B cell (primary cell): ENCODE results near the gene BCL2L15. TPM values are rescaled to one million over a fixed set of nuclear protein-coding genes. Genes with fewer than 3 reads are reported as not detected.

Experiments
- ATAC-seq: fragments of 200-7000 bp; cut with Tn5 transposase; one replicate; pipeline ENCODE4 v1.10.0; 2021; ENCODE audit warnings: low read depth, mild to moderate bottlenecking, moderate number of reproducible peaks, moderate library complexity
- CTCF ChIA-PET: fragments of 350-600 bp; sonication (Branson Sonifier 250); formaldehyde crosslinking; loops from one replicate; lab custom pipeline; 2021; ENCODE audit warnings: antibody characterized with exemption, inconsistent platforms; lab: Charles Lee
- POLR2A ChIA-PET: fragments of 350-600 bp; sonication (Branson Sonifier 250); formaldehyde crosslinking; loops from one replicate; lab custom pipeline; 2021; ENCODE audit warnings: antibody characterized with exemption; lab: Charles Lee
- DNase-seq: peaks from one replicate; pipeline ENCODE4 v3.0.0; 2013
- H2AFZ ChIP-seq: 2 replicates; pipeline ENCODE4 v1.6.1; 2012; ENCODE audit warnings: mild to moderate bottlenecking, low read depth, low read length; ENCODE audit not compliant: insufficient read depth, poor library complexity, severe bottlenecking
- H3K27ac ChIP-seq, 2 donors: 1 replicate in 1 of 2; 2 replicates in 1 of 2; pipeline ENCODE4 v1.5.1; 2012 to 2013; ENCODE audit warnings: low read length in 2 of 2, mild to moderate bottlenecking in 2 of 2, moderate library complexity in 1 of 2
- H3K27me3 ChIP-seq, 4 experiments: fragments of 200-600 bp in 1 of 4; sonication (generic) in 1 of 4; replicated peaks in 1 of 4; 1 replicate in 2 of 4; 2 replicates in 2 of 4; pipeline versions ENCODE4 v1.6.1 to v1.7.0; 2013 to 2016; ENCODE audit warnings: low read length in 3 of 4, mild to moderate bottlenecking in 2 of 4, mixed read lengths in 1 of 4, moderate library complexity in 1 of 4; ENCODE audit not compliant: insufficient read depth in 4 of 4, control insufficient read depth in 3 of 4; ENCODE audit errors: control extremely low read depth in 1 of 4
- H3K36me3 ChIP-seq, 2 experiments: replicated peaks in 1 of 2; 1 replicate in 1 of 2; 2 replicates in 1 of 2; pipeline versions ENCODE4 v1.6.1 to v1.7.1; 2013; ENCODE audit warnings: low read length in 1 of 2; ENCODE audit not compliant: insufficient read depth in 2 of 2, control insufficient read depth in 1 of 2; ENCODE audit errors: control extremely low read depth in 1 of 2, extremely low read depth in 1 of 2
- H3K4me1 ChIP-seq, 2 donors: fragments of 200-600 bp in 1 of 2; sonication (generic) in 1 of 2; 1 replicate in 1 of 2; 2 replicates in 1 of 2; pipeline versions ENCODE4 v1.5.1 to v1.6.1; 2013 to 2017; ENCODE audit warnings: low read length in 2 of 2; ENCODE audit not compliant: control insufficient read depth in 2 of 2, insufficient read depth in 2 of 2
- H3K4me2 ChIP-seq: replicated peaks from 2 replicates; pipeline ENCODE3; 2012; ENCODE audit warnings: mild to moderate bottlenecking, low read depth, low read length; ENCODE audit not compliant: poor library complexity, severe bottlenecking
- H3K4me3 ChIP-seq, 5 experiments: fragments of 200-600 bp in 1 of 5; sonication (generic) in 1 of 5; 1 replicate in 3 of 5; 2 replicates in 2 of 5; pipeline versions ENCODE4 v1.5.1 to v1.7.0; 2011 to 2016; ENCODE audit warnings: low read length in 4 of 5, mild to moderate bottlenecking in 4 of 5, low read depth in 2 of 5, control low read depth in 1 of 5, moderate library complexity in 1 of 5; ENCODE audit not compliant: insufficient read depth in 1 of 5; ENCODE audit errors: control extremely low read depth in 1 of 5, extremely low read depth in 1 of 5
- H3K79me2 ChIP-seq: fragments of 200-600 bp; sonication (generic); one replicate; pipeline ENCODE4 v1.6.0; 2016; ENCODE audit warnings: low read length; ENCODE audit not compliant: control insufficient read depth, insufficient read depth
- H3K9ac ChIP-seq: fragments of 200-600 bp; sonication (generic); 2 replicates; pipeline ENCODE4 v1.6.1; 2017; ENCODE audit warnings: mild to moderate bottlenecking, low read length, moderate library complexity
- H3K9me3 ChIP-seq, 3 donors: one replicate each; pipeline versions ENCODE4 v1.6.1 to v1.7.1; 2013; ENCODE audit warnings: low read length in 2 of 3; ENCODE audit not compliant: control insufficient read depth in 2 of 3, insufficient read depth in 1 of 3; ENCODE audit errors: control extremely low read depth in 1 of 3
- H4K20me1 ChIP-seq: 2 replicates; pipeline ENCODE4 v1.6.0; 2012; ENCODE audit warnings: mild to moderate bottlenecking, low read length; ENCODE audit not compliant: insufficient read depth, control insufficient read depth, poor library complexity, severe bottlenecking
- H3K27ac Mint-ChIP-seq: one replicate; pipeline ENCODE4 v1.8.0; 2021; ENCODE audit warnings: mixed read lengths
- H3K27me3 Mint-ChIP-seq: one replicate; pipeline ENCODE4 v1.8.0; 2021; ENCODE audit warnings: mixed read lengths
- H3K4me1 Mint-ChIP-seq: one replicate; pipeline ENCODE4 v1.8.0; 2021; ENCODE audit warnings: mixed read lengths
- H3K4me3 Mint-ChIP-seq: one replicate; pipeline ENCODE4 v1.8.0; 2021; ENCODE audit warnings: mixed read lengths
- H3K9me3 Mint-ChIP-seq: one replicate; pipeline ENCODE4 v1.8.0; 2022; ENCODE audit warnings: mixed read lengths; ENCODE audit not compliant: insufficient read depth
- CTCF ChIP-seq: fragments of 200-600 bp; IDR thresholded peaks from one replicate; pipeline ENCODE4 v1.8.0; 2022; ENCODE audit warnings: antibody characterized with exemption, mild to moderate bottlenecking
- EZH2 ChIP-seq: IDR thresholded peaks from 2 replicates; pipeline ENCODE4 v1.6.1; 2012; ENCODE audit warnings: borderline replicate concordance, low read depth, mild to moderate bottlenecking, moderate library complexity, low read length; ENCODE audit not compliant: insufficient read depth, poor library complexity, severe bottlenecking
- WGBS: methylation state at CpG from one replicate; pipeline ENCODE4 v1.1.5; 2013; ENCODE audit warnings: missing lambda C conversion rate; ENCODE audit not compliant: insufficient coverage; 5-methylcytosine and 5-hydroxymethylcytosine counted together
- intact Hi-C: fragments of 100-400 bp; cut with micrococcal nuclease; formaldehyde crosslinking; loops from one replicate; pipeline ENCODE4 v1.10.0; 2022
- polyA plus RNA-seq: library from polyadenylated mRNA; depleted of rRNA; stranded (reverse); fragments of >200 nt; gene quantifications from 2 replicates; pipeline ENCODE4 v1.2.3, GENCODE V29; 2012
- total RNA-seq, 2 donors: library from RNA; stranded (reverse); fragments of 120-200 nt in 1 of 2; gene quantifications; 1 replicate in 1 of 2; 2 replicates in 1 of 2; pipeline versions ENCODE4 v1.2.3 to v1.2.4, GENCODE V29; 2013 to 2022

The BCL2L15 gene
- total and polyA plus RNA-seq, 2 donors (not counting 1 experiment from before 2014, with no cell fraction given): 0.63 to 1.6 TPM

GRCh38 chr1:113922957-113923356, 35.6 kb upstream of the BCL2L15 start:
- Mint-ChIP-seq H3K4me3 (no peak overlapping the region), H3K4me1 (peaks cover 4% of the 10 kb centered on the region), H3K9me3 (no peaks in the 10 kb centered on the region), H3K27ac (no peak overlapping the region), H3K27me3 (peaks cover 5% of the 10 kb centered on the region)
- no peak overlapping the region for H3K27ac ChIP-seq
- intact Hi-C loops: no loop called here
- WGBS: 100% methylated on average over 2 of the region's 4 CpGs
- ATAC-seq (no peak), DNase-seq (no peak)
- TF ChIP-seq CTCF (no peak), EZH2 (no peak)
- no peaks in the 10 kb centered on the region for H4K20me1 ChIP-seq
- H3K9ac ChIP-seq: no peak overlapping the region
- H3K4me2 ChIP-seq: no peak overlapping the region
- CTCF ChIA-PET: no interaction called here
- POLR2A ChIA-PET: no interaction called here
- peaks cover 0 to 5% (median 1%) of the 10 kb centered on the region in 4 experiments for H3K27me3 ChIP-seq
- no peaks in the 10 kb centered on the region for H3K9me3 ChIP-seq
- H3K36me3 ChIP-seq: no peaks in the 10 kb centered on the region
- no peak overlapping the region for H3K4me3 ChIP-seq
- no peak overlapping the region for H2AFZ ChIP-seq
- no peaks in the 10 kb centered on the region for H3K79me2 ChIP-seq
- H3K4me1 ChIP-seq: peaks cover 1 to 2% of the 10 kb centered on the region in 2 donors

- intact Hi-C loops: no loop called here
- no peaks in the 10 kb centered on the region for H3K9me3 ChIP-seq
- H3K4me2 ChIP-seq: no peak overlapping the region
- no peaks in the 10 kb centered on the region for H3K4me1 ChIP-seq
- no peak for DNase-seq
- peaks cover 0 to 5% (median 1%) of the 10 kb centered on the region in 4 experiments for H3K27me3 ChIP-seq
- no peak overlapping the region for H2AFZ ChIP-seq
- ATAC-seq: no peak
- Mint-ChIP-seq H3K9me3 (no peaks in the 10 kb centered on the region), H3K4me1 (no peaks in the 10 kb centered on the region), H3K27me3 (peaks cover 3% of the 10 kb centered on the region), H3K4me3 (no peak overlapping the region), H3K27ac (no peak overlapping the region)
- H3K9ac ChIP-seq: no peak overlapping the region
- ChIA-PET POLR2A (no interaction called here), CTCF (no interaction called here)
- no peaks in the 10 kb centered on the region for H4K20me1 ChIP-seq
- TF ChIP-seq CTCF (no peak), EZH2 (no peak)
- no peak overlapping the region for H3K27ac ChIP-seq
- H3K36me3 ChIP-seq: no peaks in the 10 kb centered on the region
- H3K4me3 ChIP-seq: no peak overlapping the region
- no peaks in the 10 kb centered on the region for H3K79me2 ChIP-seq
Measured at GRCh38 chr1:113918243-113918642, 30.9 kb upstream of the BCL2L15 start.
